CD4-positive, alpha-beta T cell (primary cell): ENCODE data around the gene RAD51B. TPM values are rescaled to one million over a fixed set of nuclear protein-coding genes. Genes with fewer than 3 reads are reported as not detected.

Source experiments
- ATAC-seq: fragments of 200-7000 bp; cut with Tn5 transposase; one replicate; pipeline ENCODE4 v1.10.0; 2022; ENCODE audit warnings: mild to moderate bottlenecking; ENCODE audit not compliant: poor library complexity
- CTCF ChIA-PET: fragments of 350-600 bp; sonication (Branson Sonifier 250); formaldehyde crosslinking; loops from one replicate; lab custom pipeline; 2021; ENCODE audit warnings: antibody characterized with exemption, inconsistent platforms; lab: Charles Lee
- POLR2A ChIA-PET: fragments of 350-600 bp; sonication (Branson Sonifier 250); formaldehyde crosslinking; loops from one replicate; lab custom pipeline; 2021; ENCODE audit warnings: antibody characterized with exemption, inconsistent platforms; lab: Charles Lee
- DNase-seq, 14 experiments: peaks; one replicate each; pipeline ENCODE4 v3.0.0-alpha.2; 2013 to 2020; ENCODE audit warnings: mixed read lengths in 2 of 14
- H3K27ac ChIP-seq, 2 donors: one replicate each; pipeline versions ENCODE4 v1.5.1 to v1.7.0; 2013; ENCODE audit warnings: low read length in 2 of 2, low read depth in 1 of 2, mild to moderate bottlenecking in 1 of 2
- H3K27me3 ChIP-seq, 2 experiments: 1 replicate in 1 of 2; 2 replicates in 1 of 2; pipeline versions ENCODE4 v1.6.1 to v1.7.0; 2013; ENCODE audit warnings: low read length in 2 of 2, control low read depth in 1 of 2, mild to moderate bottlenecking in 1 of 2, moderate library complexity in 1 of 2; ENCODE audit not compliant: insufficient read depth in 2 of 2, control insufficient read depth in 1 of 2
- H3K36me3 ChIP-seq: one replicate; pipeline ENCODE4 v1.6.1; 2013; ENCODE audit warnings: low read length, control low read depth; ENCODE audit not compliant: insufficient read depth
- H3K4me1 ChIP-seq: one replicate; pipeline ENCODE4 v1.6.1; 2013; ENCODE audit warnings: low read length, control low read depth; ENCODE audit not compliant: insufficient read depth
- H3K4me3 ChIP-seq: one replicate; pipeline ENCODE4 v1.5.1; 2013; ENCODE audit warnings: mild to moderate bottlenecking, low read length, moderate library complexity
- H3K9me3 ChIP-seq, 2 experiments: 1 replicate in 1 of 2; 2 replicates in 1 of 2; pipeline versions ENCODE4 v1.6.1 to v1.7.0; 2013; ENCODE audit warnings: low read length in 2 of 2, mild to moderate bottlenecking in 2 of 2, control low read depth in 1 of 2, moderate library complexity in 1 of 2; ENCODE audit not compliant: control insufficient read depth in 1 of 2, insufficient read depth in 1 of 2
- H3K27ac Mint-ChIP-seq: one replicate; pipeline ENCODE4 v1.8.0; 2020; ENCODE audit warnings: mixed read lengths
- H3K27me3 Mint-ChIP-seq: one replicate; pipeline ENCODE4 v1.8.0; 2021; ENCODE audit warnings: mixed read lengths
- H3K36me3 Mint-ChIP-seq: one replicate; pipeline ENCODE4 v1.8.0; 2021; ENCODE audit warnings: low read depth, mixed read lengths
- H3K4me1 Mint-ChIP-seq: one replicate; pipeline ENCODE4 v1.8.0; 2021; ENCODE audit warnings: low read depth, mixed read lengths
- H3K4me3 Mint-ChIP-seq: one replicate; pipeline ENCODE4 v1.8.0; 2020; ENCODE audit warnings: mild to moderate bottlenecking, mixed read lengths
- H3K9me3 Mint-ChIP-seq: one replicate; pipeline ENCODE4 v1.8.0; 2020; ENCODE audit warnings: mixed read lengths
- CTCF ChIP-seq: fragments of 200-600 bp; IDR thresholded peaks from one replicate; pipeline ENCODE4 v1.8.0; 2022; ENCODE audit warnings: antibody characterized with exemption, mild to moderate bottlenecking
- intact Hi-C, 2 experiments: fragments of 100-400 bp; cut with DNase I in 1 of 2; cut with micrococcal nuclease in 1 of 2; formaldehyde crosslinking; loops; one replicate each; pipeline versions ENCODE4 v1.15.1 to v1.9.0; 2023 to 2025; cut with DNase I, micrococcal nuclease
- total RNA-seq, 174 experiments: library from RNA in 2 of 174; stranded (reverse) in 2 of 174; gene quantifications; one replicate each; pipeline ENCODE4 v1.2.3 and lab custom pipeline; 2021 to 2026

RAD51B gene
- total RNA-seq, 2 experiments from 2014 or later = 18.4 to 20.0 TPM

- CTCF ChIA-PET = no interaction called here
- no peak for TF ChIP-seq CTCF
- Mint-ChIP-seq H3K9me3 (no peaks in the 10 kb centered on the region), H3K27me3 (no peaks in the 10 kb centered on the region), H3K36me3 (no peaks in the 10 kb centered on the region), H3K27ac (no peak overlapping the region), H3K4me3 (no peak overlapping the region), H3K4me1 (peaks cover 26% of the 10 kb centered on the region)
- POLR2A ChIA-PET = interaction anchor here (1.0 kb wide), 1 partner anchor 12 kb away, joined by 3 read pairs; no protein-coding TSS in a partner anchor
- no peaks in the 10 kb centered on the region for H3K36me3 ChIP-seq
- H3K27me3 ChIP-seq = no peaks in the 10 kb centered on the region
- intact Hi-C loops = loop anchor here (5.0 to 10.0 kb wide), 2 partner anchors 58 to 161 kb away; no protein-coding TSS in a partner anchor
- no peak overlapping the region for H3K4me3 ChIP-seq
- H3K9me3 ChIP-seq = peaks cover 0 to 3% of the 10 kb centered on the region in 2 experiments
- H3K27ac ChIP-seq = no peak overlapping the region
- ATAC-seq = no peak
- no peak for DNase-seq
- H3K4me1 ChIP-seq = peaks cover 15% of the 10 kb centered on the region
Observed at GRCh38 chr14:68626386-68626785, 806.8 kb downstream of the RAD51B start.

GRCh38 chr14:68627050-68627867 is 807.7 kb downstream of the RAD51B start:
- H3K27me3 Mint-ChIP-seq = no peaks in the 10 kb centered on the region
- ChIA-PET CTCF (no interaction called here), POLR2A (interaction anchor here (0.8 to 2.5 kb wide), 3 partner anchors 10 to 120 kb away, joined by 3 to 14 read pairs (median 4); no protein-coding TSS in a partner anchor)
- H3K4me1 Mint-ChIP-seq = peaks cover 31% of the 10 kb centered on the region
- H3K4me1 ChIP-seq = peaks cover 15% of the 10 kb centered on the region
- no peaks in the 10 kb centered on the region for H3K9me3 Mint-ChIP-seq
- H3K4me3 Mint-ChIP-seq = peak overlapping the region; percentile 90
- intact Hi-C loops = loop anchor here (5.0 to 10.0 kb wide), 2 partner anchors 58 to 160 kb away; no protein-coding TSS in a partner anchor
- H3K36me3 ChIP-seq = no peaks in the 10 kb centered on the region
- ATAC-seq (no peak), DNase-seq (no peak)
- peak overlapping the region; percentile 89 for H3K27ac Mint-ChIP-seq
- no peak for TF ChIP-seq CTCF
- H3K27me3 ChIP-seq = no peaks in the 10 kb centered on the region
- peaks cover 0 to 3% of the 10 kb centered on the region in 2 experiments for H3K9me3 ChIP-seq
- no peak overlapping the region for H3K27ac ChIP-seq
- no peaks in the 10 kb centered on the region for H3K36me3 Mint-ChIP-seq
- H3K4me3 ChIP-seq = no peak overlapping the region

DNA sequence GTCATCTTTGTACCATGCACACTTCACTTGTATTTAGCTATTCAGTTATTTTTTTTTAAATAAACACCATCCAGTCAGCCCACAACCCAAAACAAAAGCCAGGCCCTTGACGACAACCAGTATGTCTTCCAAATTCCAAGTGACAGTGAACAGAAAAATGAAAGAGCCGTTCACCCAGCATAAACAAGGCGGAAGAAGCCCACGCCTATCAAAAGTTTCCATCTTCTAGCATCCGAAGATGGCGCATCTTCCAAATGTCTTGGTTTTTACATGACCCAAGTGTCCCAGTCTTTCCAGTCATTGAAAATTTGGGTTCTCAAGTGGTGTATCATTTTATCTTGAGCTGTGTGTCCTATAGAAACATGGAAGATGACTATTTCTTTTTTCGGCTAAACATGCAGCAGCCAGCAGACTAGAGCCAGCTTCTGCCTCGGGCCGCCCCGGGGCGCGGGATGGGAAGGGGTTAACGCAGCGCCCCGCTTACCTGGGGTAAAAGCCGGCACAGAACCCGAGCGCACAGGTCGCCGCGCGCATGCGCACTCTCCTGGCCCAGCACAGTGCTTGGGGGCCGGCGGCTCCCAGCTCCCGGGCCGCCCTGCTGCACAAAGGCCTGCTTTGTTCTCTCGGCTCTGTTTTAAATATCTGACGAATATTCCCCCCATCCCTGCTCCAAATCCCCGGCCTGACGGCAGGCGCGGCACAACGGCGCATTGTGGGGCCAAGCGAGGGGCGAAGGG is 808.5 kb downstream of the RAD51B start:
- TF ChIP-seq CTCF = no peak
- H3K4me1 Mint-ChIP-seq = peaks cover 31% of the 10 kb centered on the region
- H3K27ac Mint-ChIP-seq = peak overlapping the region; percentile 89
- no peaks in the 10 kb centered on the region for H3K27me3 Mint-ChIP-seq
- H3K9me3 Mint-ChIP-seq = no peaks in the 10 kb centered on the region
- peak overlapping the region; percentile 60 for H3K4me3 ChIP-seq
- H3K27ac ChIP-seq = peak overlapping the region in 1 of 2 donors; percentile 62
- CTCF ChIA-PET = no interaction called here
- POLR2A ChIA-PET = interaction anchor here (0.6 to 3.0 kb wide), 12 partner anchors 9 to 340 kb away, joined by 3 to 14 read pairs (median 4); partner anchors contain the start of gene ZFP36L1
- intact Hi-C loops = loop anchor here (5.0 to 10.0 kb wide), 2 partner anchors 57 to 159 kb away; no protein-coding TSS in a partner anchor
- no peaks in the 10 kb centered on the region for H3K36me3 ChIP-seq
- H3K27me3 ChIP-seq = no peaks in the 10 kb centered on the region
- peak overlapping the region; percentile 90 for H3K4me3 Mint-ChIP-seq
- ATAC-seq (peak; percentile 64), DNase-seq (peak; percentile 24 to 83 (median 58))
- H3K36me3 Mint-ChIP-seq = no peaks in the 10 kb centered on the region
- peaks cover 0 to 3% of the 10 kb centered on the region in 2 experiments for H3K9me3 ChIP-seq
- H3K4me1 ChIP-seq = peaks cover 15% of the 10 kb centered on the region
